ENCODE results near the gene BPTF. TPM values are rescaled to one million over a fixed set of nuclear protein-coding genes. Genes with fewer than 3 reads are reported as not detected.
A peak's percentile ranks its signal among the peaks of the same experiment; 100 is the strongest.
"Not testable (repeated sequence)": the region's sequence is repeated elsewhere in the genome, so short reads cannot be mapped to it uniquely, and the experiment has no call there.

BPTF gene
- total RNA-seq, 2 donors from 2014 or later = 53.3 to 77.3 TPM

DNA sequence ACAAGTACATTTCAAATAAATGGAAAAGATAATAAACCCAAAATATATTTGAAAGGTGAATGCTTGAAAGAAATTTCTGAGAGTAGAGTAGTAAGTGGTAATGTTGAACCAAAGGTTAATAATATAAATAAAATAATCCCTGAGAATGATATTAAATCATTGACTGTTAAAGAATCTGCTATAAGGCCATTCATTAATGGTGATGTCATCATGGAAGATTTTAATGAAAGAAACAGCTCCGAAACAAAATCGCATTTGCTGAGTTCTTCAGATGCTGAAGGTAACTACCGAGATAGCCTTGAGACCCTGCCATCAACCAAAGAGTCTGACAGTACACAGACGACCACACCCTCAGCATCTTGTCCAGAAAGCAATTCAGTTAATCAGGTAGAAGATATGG is 86.8 kb downstream of the BPTF start:
- Histone ChIP-seq H3K27ac (no peak overlapping the region), H3K4me1 (ENCODE audit: control insufficient read depth in 1 of 2, low read depth in 2 of 2) (peaks cover 7 to 20% of the 10 kb centered on the region in 2 donors), H3K36me3 (peaks cover 18% of the 10 kb centered on the region), H3K9me3 (no peaks in the 10 kb centered on the region), H3K4me3 (no peak overlapping the region), H3K27me3 (replicated peaks; ENCODE audit: insufficient read depth) (no peaks in the 10 kb centered on the region)
- TF ChIP-seq, protein P1, sequence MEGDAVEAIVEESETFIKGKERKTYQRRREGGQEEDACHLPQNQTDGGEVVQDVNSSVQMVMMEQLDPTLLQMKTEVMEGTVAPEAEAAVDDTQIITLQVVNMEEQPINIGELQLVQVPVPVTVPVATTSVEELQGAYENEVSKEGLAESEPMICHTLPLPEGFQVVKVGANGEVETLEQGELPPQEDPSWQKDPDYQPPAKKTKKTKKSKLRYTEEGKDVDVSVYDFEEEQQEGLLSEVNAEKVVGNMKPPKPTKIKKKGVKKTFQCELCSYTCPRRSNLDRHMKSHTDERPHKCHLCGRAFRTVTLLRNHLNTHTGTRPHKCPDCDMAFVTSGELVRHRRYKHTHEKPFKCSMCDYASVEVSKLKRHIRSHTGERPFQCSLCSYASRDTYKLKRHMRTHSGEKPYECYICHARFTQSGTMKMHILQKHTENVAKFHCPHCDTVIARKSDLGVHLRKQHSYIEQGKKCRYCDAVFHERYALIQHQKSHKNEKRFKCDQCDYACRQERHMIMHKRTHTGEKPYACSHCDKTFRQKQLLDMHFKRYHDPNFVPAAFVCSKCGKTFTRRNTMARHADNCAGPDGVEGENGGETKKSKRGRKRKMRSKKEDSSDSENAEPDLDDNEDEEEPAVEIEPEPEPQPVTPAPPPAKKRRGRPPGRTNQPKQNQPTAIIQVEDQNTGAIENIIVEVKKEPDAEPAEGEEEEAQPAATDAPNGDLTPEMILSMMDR (IDR thresholded peaks at IDR 0.05) = no peak
- no peak for DNase-seq (ENCODE audit: low spot score)
- no peak for ATAC-seq (ENCODE audit: insufficient number of reproducible peaks, low FRiP score, low read depth)

GRCh38 chr17:67912656-67913055 is 87.4 kb downstream of the BPTF start:
- Histone ChIP-seq H3K27ac (peak overlapping the region in 1 of 2 donors; percentile 4), H3K36me3 (peaks cover 18% of the 10 kb centered on the region), H3K4me1 (ENCODE audit: control insufficient read depth in 1 of 2, low read depth in 2 of 2) (peaks cover 7 to 20% of the 10 kb centered on the region in 2 donors), H3K4me3 (no peak overlapping the region), H3K9me3 (no peaks in the 10 kb centered on the region), H3K27me3 (replicated peaks; ENCODE audit: insufficient read depth) (no peaks in the 10 kb centered on the region)
- ATAC-seq (ENCODE audit: insufficient number of reproducible peaks, low FRiP score, low read depth) (no peak), DNase-seq (ENCODE audit: low spot score) (no peak)
- TF ChIP-seq, protein P1 (IDR thresholded peaks at IDR 0.05) = no peak

- no peaks in the 10 kb centered on the region for H3K9me3 ChIP-seq
- H3K27ac ChIP-seq = no peak overlapping the region
- H3K27me3 ChIP-seq (replicated peaks; ENCODE audit: insufficient read depth) = no peaks in the 10 kb centered on the region
- H3K4me3 ChIP-seq = no peak overlapping the region
- TF ChIP-seq, protein P1 (IDR thresholded peaks at IDR 0.05) = no peak
- peaks cover 6 to 15% of the 10 kb centered on the region in 2 donors for H3K4me1 ChIP-seq (ENCODE audit: control insufficient read depth in 1 of 2, low read depth in 2 of 2)
- DNase-seq (ENCODE audit: low spot score) (no peak), ATAC-seq (ENCODE audit: insufficient number of reproducible peaks, low FRiP score, low read depth) (no peak)
- peaks cover 13% of the 10 kb centered on the region for H3K36me3 ChIP-seq
Observed at GRCh38 chr17:67920212-67920611, 94.9 kb downstream of the BPTF start.

GRCh38 chr17:67922503-67922902 is 97.2 kb downstream of the BPTF start:
- DNase-seq (ENCODE audit: low spot score) (no peak), ATAC-seq (ENCODE audit: insufficient number of reproducible peaks, low FRiP score, low read depth) (no peak)
- H3K36me3 ChIP-seq = peaks cover 18% of the 10 kb centered on the region
- peaks cover 6 to 15% of the 10 kb centered on the region in 2 donors for H3K4me1 ChIP-seq (ENCODE audit: control insufficient read depth in 1 of 2, low read depth in 2 of 2)
- no peaks in the 10 kb centered on the region for H3K27me3 ChIP-seq (replicated peaks; ENCODE audit: insufficient read depth)
- TF ChIP-seq, protein P1 (IDR thresholded peaks at IDR 0.05) = no peak
- no peaks in the 10 kb centered on the region for H3K9me3 ChIP-seq
- H3K4me3 ChIP-seq = no peak overlapping the region
- peak overlapping the region; percentile 24 to 33 for H3K27ac ChIP-seq

GRCh38 chr17:67928842-67929241 is 103.5 kb downstream of the BPTF start:
- peaks cover 69% of the 10 kb centered on the region for H3K36me3 ChIP-seq
- not testable (repeated sequence) for H3K4me3 ChIP-seq; DNase-seq (ENCODE audit: low spot score); H3K4me1 ChIP-seq (ENCODE audit: control insufficient read depth in 1 of 2, low read depth in 2 of 2); H3K27me3 ChIP-seq (replicated peaks; ENCODE audit: insufficient read depth); ATAC-seq (ENCODE audit: insufficient number of reproducible peaks, low FRiP score, low read depth); H3K9me3 ChIP-seq; H3K27ac ChIP-seq

DNA sequence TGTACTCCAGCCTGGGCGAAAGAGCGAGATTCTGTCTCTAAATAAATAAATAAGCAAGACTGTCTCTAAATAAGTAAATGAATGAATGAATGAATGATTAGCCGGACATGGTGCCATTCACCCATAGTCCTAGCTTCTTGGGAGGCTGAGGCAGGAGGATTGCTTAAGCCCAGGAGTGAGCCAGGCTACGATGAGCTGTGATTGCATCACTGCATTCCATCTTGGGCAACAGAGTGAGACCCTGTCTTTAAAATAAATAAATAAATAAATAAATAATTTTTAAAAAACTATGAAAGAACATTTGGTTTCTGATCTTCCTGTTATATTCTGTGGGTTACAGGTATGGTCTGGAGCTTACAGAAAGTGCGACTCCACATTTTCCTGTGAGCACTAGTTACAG is 105.9 kb downstream of the BPTF start:
- H3K36me3 ChIP-seq = peaks cover 60% of the 10 kb centered on the region

More for the DNA sequence above, 105.9 kb downstream of the BPTF start:
- no peaks in the 10 kb centered on the region for H3K4me1 ChIP-seq (ENCODE audit: control insufficient read depth in 1 of 2, low read depth in 2 of 2)
- ATAC-seq (ENCODE audit: insufficient number of reproducible peaks, low FRiP score, low read depth) (no peak), DNase-seq (ENCODE audit: low spot score) (no peak)
- H3K4me3 ChIP-seq = no peak overlapping the region
- TF ChIP-seq, protein P1 (IDR thresholded peaks at IDR 0.05) = no peak
- H3K27me3 ChIP-seq (replicated peaks; ENCODE audit: insufficient read depth) = no peaks in the 10 kb centered on the region
- H3K27ac ChIP-seq = no peak overlapping the region
- H3K9me3 ChIP-seq = no peaks in the 10 kb centered on the region
